Measurements from ENCODE around the gene WFS1. TPM values are rescaled to one million over a fixed set of nuclear protein-coding genes. Genes with fewer than 3 reads are reported as not detected.

WFS1 gene
- total RNA-seq, 3 donors from 2014 or later: 32.5 to 58.3 (median 37.1) TPM

DNA sequence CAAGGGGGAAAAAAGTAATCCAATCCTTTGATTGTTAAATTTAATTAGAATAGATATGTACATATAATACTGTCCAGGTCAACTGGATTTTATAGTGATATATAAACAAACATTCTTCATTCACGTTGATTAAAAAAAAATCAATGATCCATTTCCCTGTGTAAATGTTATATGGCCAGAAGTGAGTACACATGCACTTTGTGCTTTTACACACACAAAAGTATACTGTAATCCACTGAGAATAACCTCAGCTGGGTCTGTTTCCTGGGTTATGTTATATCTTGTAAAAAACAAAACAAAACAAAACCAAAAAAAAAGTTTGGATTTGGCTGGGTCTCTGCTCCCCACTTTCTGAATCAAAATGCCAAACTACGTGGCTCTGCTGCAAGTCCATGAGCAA, 51.7 kb downstream of the WFS1 start:
- TF ChIP-seq, protein P1, sequence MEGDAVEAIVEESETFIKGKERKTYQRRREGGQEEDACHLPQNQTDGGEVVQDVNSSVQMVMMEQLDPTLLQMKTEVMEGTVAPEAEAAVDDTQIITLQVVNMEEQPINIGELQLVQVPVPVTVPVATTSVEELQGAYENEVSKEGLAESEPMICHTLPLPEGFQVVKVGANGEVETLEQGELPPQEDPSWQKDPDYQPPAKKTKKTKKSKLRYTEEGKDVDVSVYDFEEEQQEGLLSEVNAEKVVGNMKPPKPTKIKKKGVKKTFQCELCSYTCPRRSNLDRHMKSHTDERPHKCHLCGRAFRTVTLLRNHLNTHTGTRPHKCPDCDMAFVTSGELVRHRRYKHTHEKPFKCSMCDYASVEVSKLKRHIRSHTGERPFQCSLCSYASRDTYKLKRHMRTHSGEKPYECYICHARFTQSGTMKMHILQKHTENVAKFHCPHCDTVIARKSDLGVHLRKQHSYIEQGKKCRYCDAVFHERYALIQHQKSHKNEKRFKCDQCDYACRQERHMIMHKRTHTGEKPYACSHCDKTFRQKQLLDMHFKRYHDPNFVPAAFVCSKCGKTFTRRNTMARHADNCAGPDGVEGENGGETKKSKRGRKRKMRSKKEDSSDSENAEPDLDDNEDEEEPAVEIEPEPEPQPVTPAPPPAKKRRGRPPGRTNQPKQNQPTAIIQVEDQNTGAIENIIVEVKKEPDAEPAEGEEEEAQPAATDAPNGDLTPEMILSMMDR (IDR thresholded peaks at IDR 0.05): no peak
- TF ChIP-seq POLR2AphosphoS5 (IDR thresholded peaks at IDR 0.05) (no peak), POLR2A (IDR thresholded peaks at IDR 0.05) (no peak)
- intact Hi-C loops (cut with DNase I; ENCODE audit: low total_unique reads): loop anchor here (5.0 kb wide), 1 partner anchor 69 kb away; no protein-coding TSS in a partner anchor
- DNase-seq (ENCODE audit: low spot score in 2 of 2): no peak

DNA sequence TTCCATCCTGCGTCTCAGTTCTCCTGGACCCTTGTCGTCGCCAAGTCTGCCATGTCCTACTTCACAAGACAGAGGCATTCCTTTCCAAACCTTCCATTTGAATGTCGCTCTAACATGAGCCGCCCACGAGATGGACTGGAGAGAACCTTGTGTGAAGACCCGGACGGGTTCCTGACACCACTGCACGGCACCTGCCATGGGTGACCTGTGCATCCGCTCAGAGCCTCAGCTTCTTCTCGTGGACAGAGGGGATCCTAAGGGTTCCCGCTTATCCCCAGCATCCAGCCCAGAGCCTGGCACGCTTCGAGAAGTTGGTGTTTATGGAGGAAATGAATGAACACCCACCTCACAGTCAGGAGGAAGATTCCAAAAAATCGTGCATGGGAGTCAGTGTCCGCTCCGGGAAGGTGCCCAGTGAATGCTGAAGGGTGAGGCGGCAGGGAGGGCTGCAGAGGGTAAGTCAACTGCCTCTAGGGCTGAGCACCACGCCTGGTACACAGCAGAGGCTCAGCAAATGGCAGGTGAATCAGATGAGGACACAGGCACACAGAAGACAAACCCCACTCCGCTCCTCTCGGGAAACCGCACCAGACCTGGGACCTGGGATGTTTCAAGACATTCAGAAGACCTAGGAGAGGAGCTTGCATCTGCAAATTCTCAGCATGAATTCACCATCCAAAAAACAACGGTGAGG, 52.6 kb downstream of the WFS1 start:
- no peak overlapping the region for H3K4me3 ChIP-seq
- H3K36me3 ChIP-seq: no peaks in the 10 kb centered on the region
- TF ChIP-seq POLR2AphosphoS5 (IDR thresholded peaks at IDR 0.05): no peak
- TF ChIP-seq, protein P1 (IDR thresholded peaks at IDR 0.05): no peak
- TF ChIP-seq POLR2A (IDR thresholded peaks at IDR 0.05): no peak
- peaks cover 6 to 7% of the 10 kb centered on the region in 2 donors for H3K9me3 ChIP-seq
- H3K27ac ChIP-seq: no peak overlapping the region
- H3K4me1 ChIP-seq: no peaks in the 10 kb centered on the region
- intact Hi-C loops (cut with DNase I; ENCODE audit: low total_unique reads): loop anchor here (5.0 kb wide), 1 partner anchor 70 kb away; no protein-coding TSS in a partner anchor
- no peaks in the 10 kb centered on the region for H3K27me3 ChIP-seq
- no peak for DNase-seq (ENCODE audit: low spot score in 2 of 2)

More for the DNA sequence above, 51.7 kb downstream of the WFS1 start:
- peaks cover 6 to 7% of the 10 kb centered on the region in 2 donors for H3K9me3 ChIP-seq
- no peak overlapping the region for H3K4me3 ChIP-seq
- H3K27ac ChIP-seq: no peak overlapping the region
- no peaks in the 10 kb centered on the region for H3K36me3 ChIP-seq
- H3K27me3 ChIP-seq: no peaks in the 10 kb centered on the region
- H3K4me1 ChIP-seq: no peaks in the 10 kb centered on the region

DNA sequence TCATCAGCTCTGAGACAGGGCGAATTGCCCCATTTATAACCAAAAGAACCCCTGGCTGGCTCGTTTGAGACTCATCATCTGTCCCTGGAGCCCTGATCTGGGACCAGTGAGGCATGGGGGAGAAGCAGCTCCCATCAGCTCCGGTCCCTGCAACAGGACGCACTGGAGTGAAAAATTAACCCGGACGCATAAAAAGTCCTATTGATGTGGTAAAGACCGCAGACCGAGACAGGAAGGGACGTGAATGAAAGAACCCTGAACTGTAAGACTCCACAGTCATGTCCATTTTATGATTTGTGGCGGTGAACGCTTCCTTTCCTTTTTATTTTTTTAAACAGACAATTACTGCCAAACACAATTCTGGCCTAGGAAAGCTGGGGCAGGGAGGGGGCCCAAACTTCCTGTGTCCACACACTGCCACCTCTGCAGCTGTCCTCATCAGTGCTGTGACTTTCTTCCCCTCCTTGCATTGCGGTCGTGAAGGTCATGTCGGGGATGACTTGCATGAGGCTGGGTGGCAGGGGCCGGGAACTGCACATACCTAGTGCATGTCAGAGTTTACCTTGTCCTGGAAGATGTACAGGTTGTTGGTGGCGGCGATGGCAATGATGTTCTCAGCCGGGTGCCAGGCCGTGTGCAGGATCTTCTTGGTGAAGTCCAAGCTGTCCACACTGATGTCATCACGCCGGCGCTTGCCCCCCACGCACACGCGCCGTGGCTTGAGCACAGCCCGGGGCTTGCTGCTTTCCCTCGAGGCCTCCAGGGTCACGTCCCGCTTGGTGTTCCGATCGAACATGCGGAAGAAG, 53.3 kb downstream of the WFS1 start:
- intact Hi-C loops (cut with DNase I; ENCODE audit: low total_unique reads): loop anchor here (5.0 kb wide), 1 partner anchor 71 kb away; no protein-coding TSS in a partner anchor
- no peak for DNase-seq (ENCODE audit: low spot score in 2 of 2)
- Histone ChIP-seq H3K4me1 (no peaks in the 10 kb centered on the region), H3K27ac (no peak overlapping the region), H3K4me3 (no peak overlapping the region), H3K9me3 (peaks cover 6 to 7% of the 10 kb centered on the region in 2 donors), H3K27me3 (peaks cover 0 to 5% of the 10 kb centered on the region in 2 donors), H3K36me3 (no peaks in the 10 kb centered on the region)
- TF ChIP-seq, protein P1 (IDR thresholded peaks at IDR 0.05): no peak
- TF ChIP-seq POLR2A (IDR thresholded peaks at IDR 0.05) (no peak), POLR2AphosphoS5 (IDR thresholded peaks at IDR 0.05) (no peak)

DNA sequence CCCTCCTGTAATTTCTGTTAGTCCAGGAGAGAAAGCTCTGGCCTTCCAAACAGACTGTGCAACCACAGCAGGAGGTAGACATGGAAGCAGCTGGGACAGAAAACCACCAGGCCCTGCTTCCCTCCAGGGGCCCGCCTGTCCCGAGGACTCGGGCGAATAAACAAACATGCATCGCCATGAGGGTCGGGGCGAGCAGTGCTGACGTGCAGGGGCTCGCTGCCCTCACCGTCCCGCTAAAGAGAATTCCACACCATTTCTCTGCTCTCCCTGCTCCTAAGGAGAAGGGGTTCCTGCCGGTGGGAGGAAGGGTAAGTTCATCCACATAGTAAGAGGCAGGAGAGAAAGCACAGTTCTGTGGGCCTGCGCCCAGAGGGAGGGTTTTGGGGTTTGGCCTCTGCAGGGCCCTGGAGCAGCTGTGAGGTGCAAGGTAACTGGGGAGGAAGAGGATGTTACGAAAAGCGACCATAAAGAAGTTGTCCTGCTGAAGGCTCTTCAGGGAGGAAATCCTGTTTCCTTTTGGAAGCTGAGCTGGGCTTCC, 54.9 kb downstream of the WFS1 start:
- no peaks in the 10 kb centered on the region for H3K36me3 ChIP-seq
- TF ChIP-seq, protein P1 (IDR thresholded peaks at IDR 0.05): no peak
- TF ChIP-seq POLR2AphosphoS5 (IDR thresholded peaks at IDR 0.05): no peak
- TF ChIP-seq POLR2A (IDR thresholded peaks at IDR 0.05): no peak
- intact Hi-C loops (cut with DNase I; ENCODE audit: low total_unique reads): loop anchor here (5.0 kb wide), 1 partner anchor 72 kb away; no protein-coding TSS in a partner anchor
- no peaks in the 10 kb centered on the region for H3K4me1 ChIP-seq
- peaks cover 0 to 12% of the 10 kb centered on the region in 2 donors for H3K27me3 ChIP-seq
- peaks cover 6 to 7% of the 10 kb centered on the region in 2 donors for H3K9me3 ChIP-seq
- no peak overlapping the region for H3K4me3 ChIP-seq
- no peak for DNase-seq (ENCODE audit: low spot score in 2 of 2)
- H3K27ac ChIP-seq: peak overlapping the region; percentile 4 to 67
